Measurements from ENCODE around the gene CTU1.

Gene CTU1

GRCh38 chr19:51059715-51060114, 48.5 kb downstream of the CTU1 start:
- no peak overlapping the region for H3K27ac ChIP-seq
- no peak for TF ChIP-seq ZFX (IDR thresholded peaks at IDR 0.05; ENCODE audit: borderline replicate concordance)
- no peak for TF ChIP-seq CTCF (IDR thresholded peaks at IDR 0.05)

- no peak for TF ChIP-seq CTCF (IDR thresholded peaks at IDR 0.05)
- TF ChIP-seq ZFX (IDR thresholded peaks at IDR 0.05; ENCODE audit: borderline replicate concordance): no peak
Observed at GRCh38 chr19:51055866-51056265, 52.3 kb downstream of the CTU1 start.

More at GRCh38 chr19:51055866-51056265, 52.3 kb downstream of the CTU1 start:
- no peak overlapping the region for H3K27ac ChIP-seq
